Progenitor cell of endocrine pancreas (in vitro differentiated cells): ENCODE measurements around the gene CAPN3. TPM values are rescaled to one million over a fixed set of nuclear protein-coding genes. Genes with fewer than 3 reads are reported as not detected.

Experiments
- DNase-seq: peaks from one replicate; pipeline ENCODE4 v3.0.0; 2021; ENCODE audit warnings: low spot score; ENCODE audit not compliant: unreplicated experiment
- H3K27ac Mint-ChIP-seq: 2 replicates; pipeline ENCODE4 v1.8.0; 2021; ENCODE audit warnings: mild to moderate bottlenecking, moderate library complexity, mixed read lengths
- H3K27me3 Mint-ChIP-seq: 2 replicates; pipeline ENCODE4 v1.8.0; 2021; ENCODE audit warnings: mixed read lengths
- H3K36me3 Mint-ChIP-seq: 2 replicates; pipeline ENCODE4 v1.8.0; 2022; ENCODE audit warnings: mixed read lengths; ENCODE audit not compliant: insufficient read depth
- H3K4me1 Mint-ChIP-seq: 2 replicates; pipeline ENCODE4 v1.8.0; 2021; ENCODE audit warnings: low read depth, mixed read lengths
- H3K4me3 Mint-ChIP-seq: 2 replicates; pipeline ENCODE4 v1.8.0; 2021; ENCODE audit warnings: low read depth, mild to moderate bottlenecking, moderate library complexity, mixed read lengths
- H3K9me3 Mint-ChIP-seq: 2 replicates; pipeline ENCODE4 v1.8.0; 2021; ENCODE audit warnings: low read depth, mixed read lengths
- CTCF ChIP-seq: fragments of 200-600 bp; sonication (generic); IDR thresholded peaks from one replicate; pipeline ENCODE4 v1.5.0; 2021; ENCODE audit warnings: antibody characterized with exemption, mild to moderate bottlenecking; ENCODE audit not compliant: unreplicated experiment
- total RNA-seq: library from RNA; stranded (reverse); gene quantifications from 2 replicates; pipeline ENCODE4 v1.2.1, GENCODE V29; 2021

CAPN3 gene
- total RNA-seq, 1 donor from 2014 or later: 3.7 TPM

DNA sequence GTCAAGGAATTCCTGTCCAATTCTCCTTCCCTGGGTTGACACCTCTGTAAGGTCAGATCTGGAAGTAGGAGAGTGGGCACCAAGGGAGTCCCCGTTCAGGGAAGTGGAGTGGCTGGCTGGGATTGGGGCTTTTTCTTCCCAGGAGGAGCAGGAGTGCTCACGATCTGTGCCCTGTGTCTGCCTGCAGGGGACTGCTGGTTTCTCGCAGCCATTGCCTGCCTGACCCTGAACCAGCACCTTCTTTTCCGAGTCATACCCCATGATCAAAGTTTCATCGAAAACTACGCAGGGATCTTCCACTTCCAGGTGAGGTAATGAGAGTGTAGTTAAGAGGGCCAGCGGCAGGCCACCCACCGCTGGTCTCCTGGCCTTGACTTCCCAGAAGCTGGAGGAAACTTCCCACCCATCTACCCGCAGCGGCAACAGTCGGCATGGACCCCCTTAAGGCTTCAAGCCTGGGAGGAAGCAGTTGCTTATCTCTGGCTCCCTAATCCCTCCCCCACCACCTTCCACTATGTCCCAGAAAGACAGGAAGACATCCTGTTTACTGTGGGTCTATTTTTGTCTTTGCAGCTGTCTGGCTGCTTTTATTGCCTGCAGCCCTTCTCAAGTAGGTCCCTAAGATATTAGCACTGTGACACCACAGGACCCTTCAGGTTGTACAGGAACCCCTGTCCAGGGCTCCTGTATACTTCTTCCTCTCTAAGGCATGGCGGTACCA lies 26.8 kb downstream of the CAPN3 start:
- Mint-ChIP-seq H3K9me3 (no peaks in the 10 kb centered on the region), H3K4me1 (no peaks in the 10 kb centered on the region), H3K36me3 (no peaks in the 10 kb centered on the region), H3K27me3 (peaks cover 14% of the 10 kb centered on the region), H3K27ac (no peak overlapping the region), H3K4me3 (no peak overlapping the region)
- no peak for TF ChIP-seq CTCF
- no peak for DNase-seq

DNA sequence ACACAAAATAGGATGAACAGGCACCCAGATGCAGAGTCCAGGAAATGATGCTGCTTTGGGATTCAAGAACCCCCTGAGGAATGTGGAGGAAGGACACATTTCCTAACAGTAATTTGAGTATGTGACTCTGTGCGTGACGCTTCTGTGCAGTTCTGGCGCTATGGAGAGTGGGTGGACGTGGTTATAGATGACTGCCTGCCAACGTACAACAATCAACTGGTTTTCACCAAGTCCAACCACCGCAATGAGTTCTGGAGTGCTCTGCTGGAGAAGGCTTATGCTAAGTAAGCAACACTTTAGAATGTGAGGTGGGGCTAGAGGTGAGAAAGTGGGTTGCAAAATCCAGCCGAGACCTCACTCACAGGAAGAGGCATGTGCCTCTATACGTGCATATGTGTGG lies 28.3 kb downstream of the CAPN3 start:
- H3K27me3 Mint-ChIP-seq: peaks cover 14% of the 10 kb centered on the region
- H3K36me3 Mint-ChIP-seq: no peaks in the 10 kb centered on the region
- DNase-seq: no peak
- H3K4me1 Mint-ChIP-seq: peaks cover 2% of the 10 kb centered on the region
- H3K27ac Mint-ChIP-seq: no peak overlapping the region
- H3K9me3 Mint-ChIP-seq: no peaks in the 10 kb centered on the region
- H3K4me3 Mint-ChIP-seq: no peak overlapping the region
- no peak for TF ChIP-seq CTCF

DNA sequence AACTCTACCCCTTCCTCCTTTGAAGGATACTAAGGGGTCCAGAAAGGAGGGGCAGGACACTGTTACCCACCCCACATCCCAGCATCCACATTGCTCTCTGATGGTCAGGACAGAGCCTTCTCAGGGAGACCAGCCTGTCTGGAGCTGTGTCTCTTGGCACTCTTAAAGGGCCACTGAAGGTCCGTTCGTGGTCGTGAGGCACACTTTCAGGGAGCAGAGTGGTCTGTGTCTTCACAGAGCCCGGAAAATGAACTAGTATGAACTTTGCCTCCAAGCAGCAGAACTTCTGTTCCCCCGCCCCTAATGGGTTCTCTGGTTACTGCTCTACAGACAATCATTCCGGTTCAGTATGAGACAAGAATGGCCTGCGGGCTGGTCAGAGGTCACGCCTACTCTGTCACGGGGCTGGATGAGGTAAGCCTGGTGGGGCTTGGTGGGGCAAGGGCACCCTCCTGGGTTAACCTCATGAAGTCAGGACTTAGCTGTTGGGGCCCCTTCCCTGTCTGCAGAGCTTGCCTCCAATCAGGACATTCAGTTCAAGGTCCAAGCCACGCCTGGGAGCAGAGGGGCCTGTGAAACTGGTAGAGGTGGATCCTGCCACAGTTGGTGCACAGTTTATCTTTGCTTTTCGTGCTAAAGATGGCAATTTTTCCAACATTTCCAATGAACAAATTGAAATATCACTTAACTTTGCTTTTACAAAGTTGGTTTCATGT lies 33.2 kb downstream of the CAPN3 start:
- peaks cover 2% of the 10 kb centered on the region for H3K4me1 Mint-ChIP-seq
- H3K4me3 Mint-ChIP-seq: no peak overlapping the region
- no peaks in the 10 kb centered on the region for H3K9me3 Mint-ChIP-seq
- H3K27ac Mint-ChIP-seq: no peak overlapping the region
- H3K36me3 Mint-ChIP-seq: no peaks in the 10 kb centered on the region
- H3K27me3 Mint-ChIP-seq: peaks cover 2% of the 10 kb centered on the region
- no peak for TF ChIP-seq CTCF
- DNase-seq: no peak

DNA sequence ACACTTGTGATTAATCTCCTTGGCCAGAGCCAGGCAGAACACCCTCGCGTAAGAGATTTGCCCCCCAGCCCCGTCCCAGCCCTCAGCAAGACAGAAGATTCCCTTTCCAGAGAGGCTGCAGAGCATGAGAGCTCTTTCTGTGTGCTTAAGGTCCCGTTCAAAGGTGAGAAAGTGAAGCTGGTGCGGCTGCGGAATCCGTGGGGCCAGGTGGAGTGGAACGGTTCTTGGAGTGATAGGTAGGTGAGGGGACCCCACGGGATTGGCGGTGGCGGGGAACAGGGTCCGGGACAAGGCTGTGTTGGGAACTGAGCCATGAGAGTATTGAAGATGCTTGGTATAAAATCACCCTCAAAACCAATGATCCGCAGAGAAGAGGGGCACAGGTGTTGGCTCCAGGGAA lies 34.8 kb downstream of the CAPN3 start:
- H3K27ac Mint-ChIP-seq: peak overlapping the region; percentile 0
- H3K27me3 Mint-ChIP-seq: peaks cover 2% of the 10 kb centered on the region
- DNase-seq: no peak
- no peaks in the 10 kb centered on the region for H3K9me3 Mint-ChIP-seq
- H3K4me3 Mint-ChIP-seq: no peak overlapping the region
- no peak for TF ChIP-seq CTCF
- H3K36me3 Mint-ChIP-seq: no peaks in the 10 kb centered on the region
- H3K4me1 Mint-ChIP-seq: peaks cover 2% of the 10 kb centered on the region

- DNase-seq: no peak
- H3K27me3 Mint-ChIP-seq: peaks cover 2% of the 10 kb centered on the region
- peak overlapping the region; percentile 45 for H3K27ac Mint-ChIP-seq
- peaks cover 2% of the 10 kb centered on the region for H3K4me1 Mint-ChIP-seq
- no peaks in the 10 kb centered on the region for H3K36me3 Mint-ChIP-seq
- no peak overlapping the region for H3K4me3 Mint-ChIP-seq
- no peak for TF ChIP-seq CTCF
- H3K9me3 Mint-ChIP-seq: no peaks in the 10 kb centered on the region
These were observed 36.5 kb downstream of the CAPN3 start for GRCh38 chr15:42395838-42396237.
